Stimulated activated naive CD8-positive, alpha-beta T cell treated with anti-CD3 and anti-CD28 coated beads, Interleukin-15, amount 100 ng/mL, for 72 hours (primary cell): ENCODE measurements around the gene CNTNAP5.
A peak's percentile ranks its signal among the peaks of the same experiment; 100 is the strongest.

Source experiments
- ATAC-seq: fragments of 150-1000 bp; cut with Tn5 transposase; 2 replicates; pipeline ENCODE4 v1.10.0; 2021; ENCODE audit warnings: mild to moderate bottlenecking, moderate library complexity
- DNase-seq, 2 donors: peaks; one replicate each; pipeline ENCODE4 v3.0.0; 2021 to 2022
- H3K27ac Mint-ChIP-seq, 2 donors: one replicate each; pipeline ENCODE4 v1.8.0; 2022; ENCODE audit warnings: mild to moderate bottlenecking in 2 of 2, mixed read lengths in 2 of 2, moderate library complexity in 2 of 2
- H3K27me3 Mint-ChIP-seq: one replicate; pipeline ENCODE4 v1.8.0; 2022; ENCODE audit warnings: mixed read lengths
- H3K4me1 Mint-ChIP-seq: one replicate; pipeline ENCODE4 v1.8.0; 2022; ENCODE audit warnings: mild to moderate bottlenecking, mixed read lengths
- H3K4me3 Mint-ChIP-seq, 2 donors: one replicate each; pipeline ENCODE4 v1.8.0; 2022; ENCODE audit warnings: mild to moderate bottlenecking in 2 of 2, mixed read lengths in 2 of 2, moderate library complexity in 1 of 2
- H3K9me3 Mint-ChIP-seq, 2 donors: one replicate each; pipeline ENCODE4 v1.8.0; 2022; ENCODE audit warnings: mixed read lengths in 2 of 2

CNTNAP5 gene

GRCh38 chr2:124162256-124162655, 137.2 kb downstream of the CNTNAP5 start:
- no peak overlapping the region for H3K4me3 Mint-ChIP-seq
- ATAC-seq (no peak), DNase-seq (no peak)
- H3K9me3 Mint-ChIP-seq: peaks cover 4 to 19% of the 10 kb centered on the region in 2 donors
- no peaks in the 10 kb centered on the region for H3K27me3 Mint-ChIP-seq
- H3K27ac Mint-ChIP-seq: peak overlapping the region in 1 of 2 donors; percentile 61
- no peaks in the 10 kb centered on the region for H3K4me1 Mint-ChIP-seq

- ATAC-seq (no peak), DNase-seq (no peak)
- no peak overlapping the region for H3K4me3 Mint-ChIP-seq
- H3K27me3 Mint-ChIP-seq: no peaks in the 10 kb centered on the region
- H3K27ac Mint-ChIP-seq: no peak overlapping the region
- H3K9me3 Mint-ChIP-seq: peaks cover 6 to 19% of the 10 kb centered on the region in 2 donors
- no peaks in the 10 kb centered on the region for H3K4me1 Mint-ChIP-seq
These were observed 138.8 kb downstream of the CNTNAP5 start for GRCh38 chr2:124163840-124164239.

GRCh38 chr2:124165698-124166097, 140.6 kb downstream of the CNTNAP5 start:
- DNase-seq: no peak
- Mint-ChIP-seq H3K27ac (no peak overlapping the region), H3K27me3 (no peaks in the 10 kb centered on the region), H3K4me3 (no peak overlapping the region), H3K9me3 (peaks cover 9 to 19% of the 10 kb centered on the region in 2 donors), H3K4me1 (no peaks in the 10 kb centered on the region)
- ATAC-seq: no peak

- Mint-ChIP-seq H3K4me3 (no peak overlapping the region), H3K27ac (no peak overlapping the region), H3K9me3 (peaks cover 0 to 9% of the 10 kb centered on the region in 2 donors), H3K27me3 (no peaks in the 10 kb centered on the region), H3K4me1 (no peaks in the 10 kb centered on the region)
- no peak for DNase-seq
- ATAC-seq: no peak
These were observed 146.5 kb downstream of the CNTNAP5 start for GRCh38 chr2:124171472-124172063.

GRCh38 chr2:124178719-124179118, 153.6 kb downstream of the CNTNAP5 start:
- H3K9me3 Mint-ChIP-seq: peaks cover under 1 to 2% of the 10 kb centered on the region in 2 donors
- ATAC-seq (no peak), DNase-seq (no peak)
- H3K4me3 Mint-ChIP-seq: no peak overlapping the region
- no peak overlapping the region for H3K27ac Mint-ChIP-seq
- H3K4me1 Mint-ChIP-seq: no peaks in the 10 kb centered on the region
- H3K27me3 Mint-ChIP-seq: no peaks in the 10 kb centered on the region

GRCh38 chr2:124180635-124181034, 155.5 kb downstream of the CNTNAP5 start:
- ATAC-seq (no peak), DNase-seq (no peak)
- Mint-ChIP-seq H3K9me3 (peaks cover 5 to 6% of the 10 kb centered on the region in 2 donors), H3K27ac (peak overlapping the region in 1 of 2 donors; percentile 2), H3K27me3 (no peaks in the 10 kb centered on the region), H3K4me3 (no peak overlapping the region), H3K4me1 (no peaks in the 10 kb centered on the region)

GRCh38 chr2:124186801-124187200, 161.7 kb downstream of the CNTNAP5 start:
- Mint-ChIP-seq H3K27ac (no peak overlapping the region), H3K27me3 (no peaks in the 10 kb centered on the region)
- ATAC-seq: no peak

GRCh38 chr2:124187948-124188347, 162.9 kb downstream of the CNTNAP5 start:
- no peak for ATAC-seq
- no peak for DNase-seq
- Mint-ChIP-seq H3K27me3 (no peaks in the 10 kb centered on the region), H3K4me3 (no peak overlapping the region), H3K4me1 (no peaks in the 10 kb centered on the region), H3K9me3 (peaks cover 13 to 15% of the 10 kb centered on the region in 2 donors), H3K27ac (no peak overlapping the region)

More at GRCh38 chr2:124186801-124187200, 161.7 kb downstream of the CNTNAP5 start:
- Mint-ChIP-seq H3K4me3 (no peak overlapping the region), H3K4me1 (no peaks in the 10 kb centered on the region), H3K9me3 (peaks cover 5 to 6% of the 10 kb centered on the region in 2 donors)
- DNase-seq: no peak

- Mint-ChIP-seq H3K4me3 (no peak overlapping the region), H3K27me3 (no peaks in the 10 kb centered on the region), H3K9me3 (peaks cover 7 to 11% of the 10 kb centered on the region in 2 donors), H3K27ac (no peak overlapping the region), H3K4me1 (no peaks in the 10 kb centered on the region)
- ATAC-seq: no peak
- DNase-seq: no peak
These were observed 168.6 kb downstream of the CNTNAP5 start for GRCh38 chr2:124193706-124194105.

GRCh38 chr2:124201713-124202112, 176.6 kb downstream of the CNTNAP5 start:
- Mint-ChIP-seq H3K4me3 (no peak overlapping the region), H3K9me3 (peaks cover 7 to 20% of the 10 kb centered on the region in 2 donors), H3K27ac (no peak overlapping the region), H3K27me3 (no peaks in the 10 kb centered on the region), H3K4me1 (no peaks in the 10 kb centered on the region)
- ATAC-seq: no peak
- no peak for DNase-seq

GRCh38 chr2:124209441-124209840, 184.4 kb downstream of the CNTNAP5 start:
- no peak for DNase-seq
- Mint-ChIP-seq H3K4me3 (no peak overlapping the region), H3K4me1 (no peaks in the 10 kb centered on the region), H3K27me3 (no peaks in the 10 kb centered on the region), H3K9me3 (peaks cover 6 to 14% of the 10 kb centered on the region in 2 donors), H3K27ac (no peak overlapping the region)
- ATAC-seq: no peak

- H3K4me1 Mint-ChIP-seq: no peaks in the 10 kb centered on the region
- H3K9me3 Mint-ChIP-seq: peaks cover 2 to 14% of the 10 kb centered on the region in 2 donors
- H3K4me3 Mint-ChIP-seq: no peak overlapping the region
- DNase-seq (no peak), ATAC-seq (no peak)
- H3K27ac Mint-ChIP-seq: no peak overlapping the region
- no peaks in the 10 kb centered on the region for H3K27me3 Mint-ChIP-seq
These were observed 186.4 kb downstream of the CNTNAP5 start for GRCh38 chr2:124211461-124211860.

- Mint-ChIP-seq H3K27me3 (no peaks in the 10 kb centered on the region), H3K4me1 (no peaks in the 10 kb centered on the region), H3K4me3 (no peak overlapping the region), H3K9me3 (peaks cover 0 to 12% of the 10 kb centered on the region in 2 donors), H3K27ac (no peak overlapping the region)
- ATAC-seq (no peak), DNase-seq (no peak)
These were observed 189.0 kb downstream of the CNTNAP5 start for GRCh38 chr2:124213977-124214587.

- no peaks in the 10 kb centered on the region for H3K27me3 Mint-ChIP-seq
These were observed 221.1 kb downstream of the CNTNAP5 start for GRCh38 chr2:124246170-124246569.

GRCh38 chr2:124248386-124248785, 223.3 kb downstream of the CNTNAP5 start:
- no peak overlapping the region for H3K27ac Mint-ChIP-seq
- no peaks in the 10 kb centered on the region for H3K9me3 Mint-ChIP-seq
- H3K4me1 Mint-ChIP-seq: no peaks in the 10 kb centered on the region
- H3K27me3 Mint-ChIP-seq: no peaks in the 10 kb centered on the region
- DNase-seq (no peak), ATAC-seq (no peak)
- H3K4me3 Mint-ChIP-seq: no peak overlapping the region

More at GRCh38 chr2:124246170-124246569, 221.1 kb downstream of the CNTNAP5 start:
- no peak for DNase-seq
- Mint-ChIP-seq H3K27ac (no peak overlapping the region), H3K4me3 (no peak overlapping the region), H3K4me1 (no peaks in the 10 kb centered on the region), H3K9me3 (no peaks in the 10 kb centered on the region)
- ATAC-seq: no peak

- H3K27ac Mint-ChIP-seq: no peak overlapping the region
- no peak overlapping the region for H3K4me3 Mint-ChIP-seq
- no peaks in the 10 kb centered on the region for H3K9me3 Mint-ChIP-seq
- no peaks in the 10 kb centered on the region for H3K4me1 Mint-ChIP-seq
- DNase-seq (no peak), ATAC-seq (no peak)
- no peaks in the 10 kb centered on the region for H3K27me3 Mint-ChIP-seq
These were observed 225.3 kb downstream of the CNTNAP5 start for GRCh38 chr2:124250433-124250832.
